Astrocyte (in vitro differentiated cells and primary cell): ENCODE results near the gene WDR81. TPM values are rescaled to one million over a fixed set of nuclear protein-coding genes. Genes with fewer than 3 reads are reported as not detected.
A peak's percentile ranks its signal among the peaks of the same experiment; 100 is the strongest.
"Not testable (repeated sequence)": the region's sequence is repeated elsewhere in the genome, so short reads cannot be mapped to it uniquely, and the experiment has no call there.

Experiments
- DNase-seq: peaks from one replicate; pipeline ENCODE4 v3.0.0-alpha.2; 2010; ENCODE audit warnings: low read depth
- FAIRE-seq: peaks from 2 replicates; lab custom pipeline; 2011; peaks lifted over from hg19 to GRCh38; lab: Jason Lieb, UNC
- H2AFZ ChIP-seq: 2 replicates; pipeline ENCODE4 v1.6.0; 2012; ENCODE audit warnings: low read depth, low read length, inconsistent platforms
- H3K27ac ChIP-seq: 2 replicates; pipeline ENCODE4 v1.5.1; 2011; ENCODE audit warnings: low read depth, low read length, inconsistent platforms
- H3K27me3 ChIP-seq: 2 replicates; pipeline ENCODE4 v1.6.0; 2011; ENCODE audit warnings: low read length, inconsistent platforms; ENCODE audit not compliant: insufficient read depth
- H3K36me3 ChIP-seq: 2 replicates; pipeline ENCODE4 v1.5.1; 2011; ENCODE audit warnings: low read length, inconsistent platforms; ENCODE audit not compliant: insufficient read depth
- H3K4me1 ChIP-seq: 2 replicates; pipeline ENCODE4 v1.5.1; 2011; ENCODE audit warnings: low read length, inconsistent platforms; ENCODE audit not compliant: insufficient read depth
- H3K4me2 ChIP-seq: 2 replicates; pipeline ENCODE4 v1.6.0; 2012; ENCODE audit warnings: low read length, inconsistent platforms
- H3K4me3 ChIP-seq: 2 replicates; pipeline ENCODE4 v1.5.1; 2011; ENCODE audit warnings: low read depth, mild to moderate bottlenecking, low read length, inconsistent platforms; ENCODE audit not compliant: insufficient read depth
- H3K79me2 ChIP-seq: 2 replicates; pipeline ENCODE4 v1.6.0; 2012; ENCODE audit warnings: mild to moderate bottlenecking, low read length, inconsistent platforms; ENCODE audit not compliant: insufficient read depth
- H3K9ac ChIP-seq: 2 replicates; pipeline ENCODE4 v1.6.0; 2012; ENCODE audit warnings: mild to moderate bottlenecking, low read length, inconsistent platforms
- H3K9me3 ChIP-seq: 2 replicates; pipeline ENCODE4 v1.5.1; 2012; ENCODE audit warnings: low read depth, mild to moderate bottlenecking, low read length, inconsistent platforms; ENCODE audit not compliant: insufficient read depth
- H4K20me1 ChIP-seq: 2 replicates; pipeline ENCODE4 v1.6.0; 2012; ENCODE audit warnings: low read length, inconsistent platforms; ENCODE audit not compliant: insufficient read depth
- H3K27ac Mint-ChIP-seq: one replicate; pipeline ENCODE4 v1.8.0; 2021; ENCODE audit warnings: mild to moderate bottlenecking, mixed read lengths; ENCODE audit not compliant: unreplicated experiment
- H3K27me3 Mint-ChIP-seq: one replicate; pipeline ENCODE4 v1.8.0; 2021; ENCODE audit warnings: low read depth, mixed read lengths; ENCODE audit not compliant: unreplicated experiment
- H3K36me3 Mint-ChIP-seq: one replicate; pipeline ENCODE4 v1.8.0; 2021; ENCODE audit warnings: low read depth, mixed read lengths; ENCODE audit not compliant: unreplicated experiment
- H3K4me1 Mint-ChIP-seq: one replicate; pipeline ENCODE4 v1.8.0; 2021; ENCODE audit warnings: low read depth, mixed read lengths; ENCODE audit not compliant: unreplicated experiment
- H3K4me3 Mint-ChIP-seq: one replicate; pipeline ENCODE4 v1.8.0; 2021; ENCODE audit warnings: mild to moderate bottlenecking, moderate library complexity, mixed read lengths; ENCODE audit not compliant: unreplicated experiment
- H3K9me3 Mint-ChIP-seq: one replicate; pipeline ENCODE4 v1.8.0; 2021; ENCODE audit warnings: mild to moderate bottlenecking, mixed read lengths; ENCODE audit not compliant: unreplicated experiment
- CTCF ChIP-seq: IDR thresholded peaks from 2 replicates; pipeline ENCODE4 v1.5.1; 2011; ENCODE audit warnings: low read depth, mild to moderate bottlenecking, inconsistent platforms, low read length, moderate library complexity; ENCODE audit not compliant: insufficient read depth
- EZH2 ChIP-seq: IDR thresholded peaks from 2 replicates; pipeline ENCODE4 v1.6.1; 2012; ENCODE audit warnings: mild to moderate bottlenecking, low read length, inconsistent platforms; ENCODE audit not compliant: insufficient read depth
- total RNA-seq: library from RNA; stranded (reverse); gene quantifications from 2 replicates; pipeline ENCODE4 v1.2.1, GENCODE V29; 2021

Gene WDR81
- total RNA-seq, 1 donor from 2014 or later, result 12.3 TPM

DNA sequence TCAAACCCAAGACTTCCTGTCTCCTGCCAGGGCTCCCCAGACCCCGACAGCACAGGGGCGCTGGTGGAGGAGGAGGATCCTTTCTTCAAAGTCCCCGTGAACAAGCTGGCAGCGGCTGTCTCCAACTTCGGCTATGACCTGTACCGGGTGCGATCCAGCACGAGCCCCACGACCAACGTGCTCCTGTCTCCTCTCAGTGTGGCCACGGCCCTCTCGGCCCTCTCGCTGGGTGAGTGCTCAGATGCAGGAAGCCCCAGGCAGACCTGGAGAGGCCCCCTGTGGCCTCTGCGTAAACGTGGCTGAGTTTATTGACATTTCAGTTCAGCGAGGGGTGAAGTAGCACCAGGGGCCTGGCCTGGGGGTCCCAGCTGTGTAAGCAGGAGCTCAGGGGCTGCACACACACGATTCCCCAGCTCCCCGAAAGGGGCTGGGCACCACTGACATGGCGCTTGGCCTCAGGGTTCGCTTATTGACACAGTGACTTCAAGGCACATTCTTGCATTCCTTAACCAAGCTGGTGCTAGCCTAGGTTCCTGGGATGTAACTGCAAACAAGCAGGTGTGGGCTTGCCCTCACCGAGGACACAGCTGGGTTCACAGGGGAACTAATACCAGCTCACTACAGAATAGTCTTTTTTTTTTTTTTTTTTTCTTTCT, 45.4 kb downstream of the WDR81 start:
- Histone ChIP-seq H3K36me3 (no peaks in the 10 kb centered on the region), H3K79me2 (no peaks in the 10 kb centered on the region), H3K4me2 (no peak overlapping the region), H3K27ac (no peak overlapping the region), H3K27me3 (no peaks in the 10 kb centered on the region), H4K20me1 (no peaks in the 10 kb centered on the region), H2AFZ (peak overlapping the region; percentile 38), H3K9me3 (no peaks in the 10 kb centered on the region), H3K4me1 (no peaks in the 10 kb centered on the region), H3K9ac (no peak overlapping the region), H3K4me3 (no peak overlapping the region)
- Mint-ChIP-seq H3K4me3 (no peak overlapping the region), H3K36me3 (peaks cover 11% of the 10 kb centered on the region), H3K9me3 (no peaks in the 10 kb centered on the region), H3K27me3 (no peaks in the 10 kb centered on the region), H3K4me1 (no peaks in the 10 kb centered on the region), H3K27ac (no peak overlapping the region)
- TF ChIP-seq EZH2 (no peak), CTCF (no peak)
- DNase-seq (no peak), FAIRE-seq (no peak)

- not testable (repeated sequence) for H3K4me2 ChIP-seq, H3K27ac ChIP-seq
Measured at GRCh38 chr17:1773000-1773695, 48.6 kb downstream of the WDR81 start.

DNA sequence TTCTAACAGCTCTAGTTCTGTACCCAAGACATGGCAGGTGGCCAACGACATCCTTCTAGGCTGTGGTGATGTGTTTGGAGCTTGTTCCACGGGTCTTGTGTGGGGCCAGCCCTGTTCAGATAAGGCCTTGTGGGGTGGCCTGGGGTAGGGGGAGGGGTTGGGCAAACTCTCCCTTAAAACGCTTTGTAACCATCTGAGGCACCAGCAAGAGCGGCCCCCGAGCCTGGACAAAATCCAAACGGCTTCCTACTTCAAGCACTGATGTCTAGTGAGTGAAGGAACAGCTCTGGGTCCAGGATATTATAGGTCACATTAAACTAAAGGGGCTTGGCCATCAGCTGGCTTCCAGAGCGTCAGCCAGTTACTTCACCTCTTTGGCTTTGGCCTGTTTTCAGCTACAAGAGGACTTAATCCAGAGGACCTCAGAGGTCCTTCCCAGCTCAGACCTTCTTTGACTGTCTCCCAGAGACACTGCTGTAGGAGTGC, 49.2 kb downstream of the WDR81 start:
- no peak overlapping the region for H2AFZ ChIP-seq
- H3K36me3 ChIP-seq, result no peaks in the 10 kb centered on the region
- H3K4me2 ChIP-seq, result no peak overlapping the region
- H3K9me3 ChIP-seq, result no peaks in the 10 kb centered on the region
- FAIRE-seq (no peak), DNase-seq (no peak)
- H3K27me3 ChIP-seq, result no peaks in the 10 kb centered on the region
- H3K27ac ChIP-seq, result no peak overlapping the region
- TF ChIP-seq EZH2, result no peak
- TF ChIP-seq CTCF, result no peak
- Mint-ChIP-seq H3K4me3 (no peak overlapping the region), H3K36me3 (peaks cover 32% of the 10 kb centered on the region), H3K9me3 (no peaks in the 10 kb centered on the region), H3K4me1 (peaks cover 3% of the 10 kb centered on the region), H3K27ac (no peak overlapping the region), H3K27me3 (no peaks in the 10 kb centered on the region)
- H4K20me1 ChIP-seq, result no peaks in the 10 kb centered on the region
- H3K4me3 ChIP-seq, result no peak overlapping the region
- H3K79me2 ChIP-seq, result no peaks in the 10 kb centered on the region
- no peaks in the 10 kb centered on the region for H3K4me1 ChIP-seq
- no peak overlapping the region for H3K9ac ChIP-seq

More at GRCh38 chr17:1773000-1773695, 48.6 kb downstream of the WDR81 start:
- H3K36me3 Mint-ChIP-seq, result peaks cover 31% of the 10 kb centered on the region
- H4K20me1 ChIP-seq, H3K4me1 Mint-ChIP-seq, H3K9me3 ChIP-seq, FAIRE-seq, H3K27me3 Mint-ChIP-seq, H3K4me1 ChIP-seq, H3K4me3 Mint-ChIP-seq, DNase-seq, H3K9ac ChIP-seq, H3K4me3 ChIP-seq, H3K27me3 ChIP-seq, H3K79me2 ChIP-seq, H3K9me3 Mint-ChIP-seq, H3K27ac Mint-ChIP-seq, H3K36me3 ChIP-seq, H2AFZ ChIP-seq: not testable (repeated sequence)
